IPS-18a (cell line): ENCODE results near the gene DIP2C.

ENCODE experiments used
- H3K27ac ChIP-seq: one replicate; pipeline ENCODE4 v1.5.1; 2013; ENCODE audit warnings: low read length
- H3K27me3 ChIP-seq: one replicate; pipeline ENCODE4 v1.6.1; 2013; ENCODE audit warnings: mild to moderate bottlenecking, low read length; ENCODE audit not compliant: control insufficient read depth, insufficient read depth
- H3K36me3 ChIP-seq: one replicate; pipeline ENCODE4 v1.6.1; 2013; ENCODE audit warnings: low read depth, low read length; ENCODE audit not compliant: control insufficient read depth
- H3K4me1 ChIP-seq: one replicate; pipeline ENCODE4 v1.6.1; 2013; ENCODE audit warnings: low read depth, low read length; ENCODE audit not compliant: control insufficient read depth
- H3K4me3 ChIP-seq: one replicate; pipeline ENCODE4 v1.5.1; 2013; ENCODE audit warnings: low read length
- H3K9ac ChIP-seq: one replicate; pipeline ENCODE4 v1.6.1; 2013; ENCODE audit warnings: mild to moderate bottlenecking, low read length, moderate library complexity
- H3K9me3 ChIP-seq: one replicate; pipeline ENCODE4 v1.6.1; 2013; ENCODE audit warnings: low read depth, low read length; ENCODE audit not compliant: control insufficient read depth

The DIP2C gene

DNA sequence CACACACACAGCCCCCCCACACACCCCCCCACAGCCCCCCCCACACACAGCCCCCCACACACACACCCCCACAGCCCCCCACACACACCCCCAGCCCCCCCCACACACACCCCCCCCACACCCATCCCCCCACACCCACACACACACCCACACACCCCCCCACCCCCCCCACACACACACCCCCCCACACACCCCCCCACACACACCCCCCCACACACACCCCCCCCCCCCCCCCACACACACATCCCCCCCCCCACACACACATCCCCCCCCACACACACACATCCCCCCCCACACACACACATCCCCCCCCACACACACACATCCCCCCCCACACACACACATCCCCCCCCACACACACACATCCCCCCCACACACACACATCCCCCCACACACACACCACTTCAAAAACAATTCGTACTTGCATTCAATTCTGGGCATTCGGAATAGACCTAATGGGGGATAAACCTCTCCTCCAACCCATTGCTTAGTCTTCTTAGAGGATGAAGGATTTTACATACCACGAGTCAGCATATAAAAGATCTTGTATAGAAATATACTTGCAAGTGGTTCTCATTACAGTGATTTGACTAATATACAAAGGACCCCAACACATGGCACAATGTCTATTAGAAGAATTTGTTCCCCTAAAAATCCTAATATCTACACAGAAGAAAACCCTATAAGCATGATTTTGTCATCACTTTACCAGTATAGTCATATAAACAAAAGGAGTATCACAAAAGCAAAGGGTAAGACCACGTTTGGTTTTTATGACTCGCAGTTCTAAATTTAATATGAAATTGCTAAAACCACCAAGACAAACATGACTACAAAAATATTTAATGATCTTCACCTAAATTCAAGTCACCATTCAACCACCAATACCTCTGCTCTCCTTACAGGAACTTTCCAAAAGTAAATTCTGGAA, 80.9 kb downstream of the DIP2C start:
- H3K4me1 ChIP-seq = peaks cover 15% of the 10 kb centered on the region
- no peak overlapping the region for H3K27ac ChIP-seq
- no peaks in the 10 kb centered on the region for H3K9me3 ChIP-seq
- no peak overlapping the region for H3K9ac ChIP-seq
- H3K4me3 ChIP-seq = no peak overlapping the region
- no peaks in the 10 kb centered on the region for H3K27me3 ChIP-seq
- no peaks in the 10 kb centered on the region for H3K36me3 ChIP-seq

- no peaks in the 10 kb centered on the region for H3K9me3 ChIP-seq
- H3K36me3 ChIP-seq = no peaks in the 10 kb centered on the region
- H3K4me1 ChIP-seq = peaks cover 10% of the 10 kb centered on the region
- H3K4me3 ChIP-seq = no peak overlapping the region
- no peaks in the 10 kb centered on the region for H3K27me3 ChIP-seq
- H3K27ac ChIP-seq = no peak overlapping the region
- H3K9ac ChIP-seq = no peak overlapping the region
These were observed 81.8 kb downstream of the DIP2C start for GRCh38 chr10:607545-608185.

DNA sequence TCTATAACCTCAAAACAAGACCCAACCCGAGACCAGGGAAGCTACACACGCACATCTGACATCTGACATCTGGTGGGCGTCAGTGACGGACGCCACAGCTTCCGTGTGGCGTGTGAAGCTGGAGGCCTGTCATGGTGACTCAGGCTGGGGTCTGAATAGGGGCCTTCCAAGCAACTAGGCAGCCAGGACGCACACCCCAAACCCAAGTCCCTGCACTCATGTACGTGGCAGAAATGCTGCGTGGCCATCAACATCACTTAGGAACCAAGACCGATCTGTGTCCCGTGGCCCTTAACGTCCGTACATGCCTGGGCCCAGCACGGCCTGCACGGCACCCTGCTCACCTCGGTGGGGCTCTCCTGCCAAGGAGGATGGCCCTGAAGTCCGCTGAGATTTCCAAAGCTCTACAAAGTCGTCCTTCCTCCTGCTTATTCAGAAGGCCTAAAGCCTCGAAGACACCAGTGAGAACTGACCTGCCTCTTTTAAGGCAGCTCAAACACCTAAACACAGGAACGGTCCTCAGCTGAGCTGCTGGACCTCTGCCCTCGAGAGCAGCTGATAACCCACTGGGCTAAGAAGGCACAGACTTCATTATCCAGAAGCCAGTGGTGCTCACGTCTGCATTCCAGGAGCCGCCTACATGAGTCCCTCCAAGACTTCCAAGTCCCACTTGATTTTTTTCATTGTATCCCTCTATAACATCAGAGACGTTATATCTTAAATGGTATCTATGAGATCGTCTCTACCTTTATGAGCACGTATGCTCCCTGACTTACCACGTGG, 82.5 kb downstream of the DIP2C start:
- peaks cover 10% of the 10 kb centered on the region for H3K4me1 ChIP-seq
- H3K4me3 ChIP-seq = no peak overlapping the region

GRCh38 chr10:605632-606325, 83.7 kb downstream of the DIP2C start:
- H3K4me1 ChIP-seq = peaks cover 5% of the 10 kb centered on the region
- no peak overlapping the region for H3K9ac ChIP-seq
- H3K27ac ChIP-seq = no peak overlapping the region

More for the DNA sequence above, 82.5 kb downstream of the DIP2C start:
- no peaks in the 10 kb centered on the region for H3K36me3 ChIP-seq
- H3K27ac ChIP-seq = no peak overlapping the region
- H3K9me3 ChIP-seq = no peaks in the 10 kb centered on the region
- H3K27me3 ChIP-seq = no peaks in the 10 kb centered on the region
- H3K9ac ChIP-seq = no peak overlapping the region

GRCh38 chr10:604716-605631, 84.5 kb downstream of the DIP2C start:
- H3K27ac ChIP-seq = no peak overlapping the region
- H3K4me3 ChIP-seq = no peak overlapping the region
- H3K9ac ChIP-seq = no peak overlapping the region
- peaks cover 5% of the 10 kb centered on the region for H3K4me1 ChIP-seq
- H3K9me3 ChIP-seq = no peaks in the 10 kb centered on the region
- H3K27me3 ChIP-seq = no peaks in the 10 kb centered on the region
- no peaks in the 10 kb centered on the region for H3K36me3 ChIP-seq

More at GRCh38 chr10:605632-606325, 83.7 kb downstream of the DIP2C start:
- H3K27me3 ChIP-seq = no peaks in the 10 kb centered on the region
- no peaks in the 10 kb centered on the region for H3K9me3 ChIP-seq
- no peak overlapping the region for H3K4me3 ChIP-seq
- no peaks in the 10 kb centered on the region for H3K36me3 ChIP-seq

DNA sequence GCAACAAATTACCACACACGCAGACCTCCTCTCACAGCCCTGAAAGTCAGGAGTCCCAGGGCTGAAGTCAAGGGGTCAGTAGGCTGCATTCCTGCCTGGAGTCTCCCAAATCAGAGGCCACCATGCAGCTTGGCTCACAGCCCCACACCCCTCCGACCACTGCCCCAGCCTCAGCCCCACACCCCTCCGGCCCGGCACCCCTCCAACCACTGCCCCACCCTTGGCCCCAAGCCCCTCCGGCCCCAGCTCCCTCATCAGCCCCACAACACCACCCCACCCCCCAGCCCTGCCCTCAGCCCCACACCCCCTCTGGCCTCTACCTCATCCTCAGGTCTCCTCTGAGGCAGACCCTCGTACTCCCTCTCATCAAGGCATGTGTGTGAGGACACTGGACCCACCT, 85.7 kb downstream of the DIP2C start:
- H3K27ac ChIP-seq = no peak overlapping the region
- no peaks in the 10 kb centered on the region for H3K27me3 ChIP-seq
- H3K9me3 ChIP-seq = no peaks in the 10 kb centered on the region
- no peak overlapping the region for H3K9ac ChIP-seq
- H3K4me1 ChIP-seq = peaks cover 7% of the 10 kb centered on the region
- H3K36me3 ChIP-seq = no peaks in the 10 kb centered on the region
- H3K4me3 ChIP-seq = no peak overlapping the region

DNA sequence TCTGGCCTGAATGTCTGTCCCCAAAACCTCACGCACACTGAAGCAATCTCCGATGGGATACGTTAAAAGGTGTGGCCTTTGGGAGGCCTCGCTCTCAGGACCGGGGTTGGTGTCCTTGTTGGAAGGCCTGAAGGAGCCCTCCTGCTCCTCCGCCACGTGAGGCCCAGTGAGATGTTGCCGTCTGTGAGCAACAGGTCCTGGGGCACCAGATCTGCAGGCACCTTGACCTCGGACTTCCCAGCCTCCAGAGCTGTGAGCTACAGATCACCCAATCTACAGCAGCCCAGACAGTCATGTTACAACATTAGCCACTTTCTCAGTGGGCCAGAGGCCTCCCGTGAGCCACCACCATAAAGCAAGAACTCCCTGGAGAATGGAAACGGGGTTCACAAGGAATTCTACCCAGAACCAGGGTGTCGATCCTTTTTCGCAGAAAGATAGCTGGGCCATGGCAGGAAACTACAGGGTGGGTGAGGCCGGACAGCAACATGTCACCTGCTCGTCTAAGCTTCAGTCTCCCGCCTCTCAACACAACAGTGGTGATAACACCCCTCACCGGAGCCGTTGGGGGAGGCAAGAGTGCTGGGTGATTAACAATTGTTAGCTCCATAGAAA, 87.0 kb downstream of the DIP2C start:
- no peaks in the 10 kb centered on the region for H3K36me3 ChIP-seq
- H3K27me3 ChIP-seq = no peaks in the 10 kb centered on the region
- no peak overlapping the region for H3K27ac ChIP-seq
- H3K4me3 ChIP-seq = no peak overlapping the region
- peaks cover 12% of the 10 kb centered on the region for H3K4me1 ChIP-seq
- H3K9ac ChIP-seq = no peak overlapping the region
- no peaks in the 10 kb centered on the region for H3K9me3 ChIP-seq

- no peaks in the 10 kb centered on the region for H3K9me3 ChIP-seq
- no peaks in the 10 kb centered on the region for H3K36me3 ChIP-seq
- H3K4me3 ChIP-seq = no peak overlapping the region
- no peaks in the 10 kb centered on the region for H3K27me3 ChIP-seq
- peaks cover 12% of the 10 kb centered on the region for H3K4me1 ChIP-seq
- H3K27ac ChIP-seq = no peak overlapping the region
- no peak overlapping the region for H3K9ac ChIP-seq
These were observed 87.9 kb downstream of the DIP2C start for GRCh38 chr10:601660-601963.

- no peak overlapping the region for H3K27ac ChIP-seq
- H3K27me3 ChIP-seq = no peaks in the 10 kb centered on the region
- H3K9me3 ChIP-seq = no peaks in the 10 kb centered on the region
- H3K9ac ChIP-seq = no peak overlapping the region
- no peak overlapping the region for H3K4me3 ChIP-seq
- H3K36me3 ChIP-seq = no peaks in the 10 kb centered on the region
- H3K4me1 ChIP-seq = peaks cover 12% of the 10 kb centered on the region
These were observed 88.4 kb downstream of the DIP2C start for GRCh38 chr10:600876-601659.

- Histone ChIP-seq H3K9me3 (no peaks in the 10 kb centered on the region), H3K27me3 (no peaks in the 10 kb centered on the region), H3K9ac (no peak overlapping the region), H3K27ac (no peak overlapping the region), H3K36me3 (no peaks in the 10 kb centered on the region), H3K4me3 (no peak overlapping the region), H3K4me1 (peaks cover 12% of the 10 kb centered on the region)
These were observed 89.2 kb downstream of the DIP2C start for GRCh38 chr10:600234-600633.
